Measurements from ENCODE around the gene DCLK1. TPM values are rescaled to one million over a fixed set of nuclear protein-coding genes. Genes with fewer than 3 reads are reported as not detected.

The DCLK1 gene
- total RNA-seq, 1 experiment from 2014 or later = 0.10 TPM

- Histone ChIP-seq H3K9ac (ENCODE audit: low read length) (no peak overlapping the region), H3K4me1 (ENCODE audit: control insufficient read depth in 1 of 2, insufficient read depth in 2 of 2, low read length in 2 of 2) (no peaks in the 10 kb centered on the region), H2AFZ (ENCODE audit: low read depth, low read length, poor library complexity, severe bottlenecking) (no peak overlapping the region), H3K27me3 (ENCODE audit: insufficient read depth, low read length) (peaks cover 38% of the 10 kb centered on the region), H3K9me3 (ENCODE audit: control insufficient read depth in 1 of 2, insufficient read depth in 1 of 2, low read depth in 1 of 2, low read length in 2 of 2) (no peaks in the 10 kb centered on the region), H3K79me2 (ENCODE audit: insufficient read depth, low read length) (no peaks in the 10 kb centered on the region), H3K36me3 (ENCODE audit: control insufficient read depth in 1 of 2, insufficient read depth in 2 of 2, low read length in 2 of 2) (no peaks in the 10 kb centered on the region), H4K20me1 (ENCODE audit: insufficient read depth) (no peaks in the 10 kb centered on the region), H3K9me2 (ENCODE audit: insufficient read depth) (no peaks in the 10 kb centered on the region), H3K27ac (ENCODE audit: low read depth, low read length) (no peak overlapping the region), H3K4me2 (ENCODE audit: low read length) (no peak overlapping the region), H3K4me3 (replicated peaks in 1 of 2; ENCODE audit: low read depth in 1 of 2, low read length in 2 of 2) (no peak overlapping the region)
- ATAC-seq = no peak
- ChIA-PET CTCF (interaction anchor here (1.4 kb wide), 1 partner anchor 96 kb away, joined by 3 read pairs; no protein-coding TSS in a partner anchor), RAD21 (ENCODE audit: low non-redundant PET in 1 of 2, low total read pairs in 2 of 2, uncharacterized antibody in 2 of 2, unreplicated experiment in 2 of 2) (no interaction called here), POLR2A (no interaction called here)
- no TSS peak for BruUV-seq (replicated peaks)
- intact Hi-C loops (cut with micrococcal nuclease) = no loop called here
- TF ChIP-seq POLR2AphosphoS5 (IDR thresholded peaks at IDR 0.05; ENCODE audit: low read depth, low read length) (no peak), FOSL1 (IDR thresholded peaks at IDR 0.05; ENCODE audit: low read depth) (no peak), SIN3A (IDR thresholded peaks at IDR 0.05; ENCODE audit: low read depth) (no peak), EZH2 (IDR thresholded peaks at IDR 0.05) (no peak), SRF (IDR thresholded peaks at IDR 0.05; ENCODE audit: low read depth) (no peak), MAX (IDR thresholded peaks at IDR 0.05) (no peak), ELF1 (IDR thresholded peaks at IDR 0.05; ENCODE audit: borderline replicate concordance, low read depth) (no peak), CEBPB (IDR thresholded peaks at IDR 0.05; ENCODE audit: low read depth) (no peak), TCF7L2 (IDR thresholded peaks at IDR 0.05; ENCODE audit: borderline replicate concordance, extremely low read depth, insufficient read depth, insufficient read length) (no peak)
- TF ChIP-seq, protein P1, sequence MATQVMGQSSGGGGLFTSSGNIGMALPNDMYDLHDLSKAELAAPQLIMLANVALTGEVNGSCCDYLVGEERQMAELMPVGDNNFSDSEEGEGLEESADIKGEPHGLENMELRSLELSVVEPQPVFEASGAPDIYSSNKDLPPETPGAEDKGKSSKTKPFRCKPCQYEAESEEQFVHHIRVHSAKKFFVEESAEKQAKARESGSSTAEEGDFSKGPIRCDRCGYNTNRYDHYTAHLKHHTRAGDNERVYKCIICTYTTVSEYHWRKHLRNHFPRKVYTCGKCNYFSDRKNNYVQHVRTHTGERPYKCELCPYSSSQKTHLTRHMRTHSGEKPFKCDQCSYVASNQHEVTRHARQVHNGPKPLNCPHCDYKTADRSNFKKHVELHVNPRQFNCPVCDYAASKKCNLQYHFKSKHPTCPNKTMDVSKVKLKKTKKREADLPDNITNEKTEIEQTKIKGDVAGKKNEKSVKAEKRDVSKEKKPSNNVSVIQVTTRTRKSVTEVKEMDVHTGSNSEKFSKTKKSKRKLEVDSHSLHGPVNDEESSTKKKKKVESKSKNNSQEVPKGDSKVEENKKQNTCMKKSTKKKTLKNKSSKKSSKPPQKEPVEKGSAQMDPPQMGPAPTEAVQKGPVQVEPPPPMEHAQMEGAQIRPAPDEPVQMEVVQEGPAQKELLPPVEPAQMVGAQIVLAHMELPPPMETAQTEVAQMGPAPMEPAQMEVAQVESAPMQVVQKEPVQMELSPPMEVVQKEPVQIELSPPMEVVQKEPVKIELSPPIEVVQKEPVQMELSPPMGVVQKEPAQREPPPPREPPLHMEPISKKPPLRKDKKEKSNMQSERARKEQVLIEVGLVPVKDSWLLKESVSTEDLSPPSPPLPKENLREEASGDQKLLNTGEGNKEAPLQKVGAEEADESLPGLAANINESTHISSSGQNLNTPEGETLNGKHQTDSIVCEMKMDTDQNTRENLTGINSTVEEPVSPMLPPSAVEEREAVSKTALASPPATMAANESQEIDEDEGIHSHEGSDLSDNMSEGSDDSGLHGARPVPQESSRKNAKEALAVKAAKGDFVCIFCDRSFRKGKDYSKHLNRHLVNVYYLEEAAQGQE (IDR thresholded peaks at IDR 0.05; ENCODE audit: low read depth) = no peak
- TF ChIP-seq, protein P2, sequence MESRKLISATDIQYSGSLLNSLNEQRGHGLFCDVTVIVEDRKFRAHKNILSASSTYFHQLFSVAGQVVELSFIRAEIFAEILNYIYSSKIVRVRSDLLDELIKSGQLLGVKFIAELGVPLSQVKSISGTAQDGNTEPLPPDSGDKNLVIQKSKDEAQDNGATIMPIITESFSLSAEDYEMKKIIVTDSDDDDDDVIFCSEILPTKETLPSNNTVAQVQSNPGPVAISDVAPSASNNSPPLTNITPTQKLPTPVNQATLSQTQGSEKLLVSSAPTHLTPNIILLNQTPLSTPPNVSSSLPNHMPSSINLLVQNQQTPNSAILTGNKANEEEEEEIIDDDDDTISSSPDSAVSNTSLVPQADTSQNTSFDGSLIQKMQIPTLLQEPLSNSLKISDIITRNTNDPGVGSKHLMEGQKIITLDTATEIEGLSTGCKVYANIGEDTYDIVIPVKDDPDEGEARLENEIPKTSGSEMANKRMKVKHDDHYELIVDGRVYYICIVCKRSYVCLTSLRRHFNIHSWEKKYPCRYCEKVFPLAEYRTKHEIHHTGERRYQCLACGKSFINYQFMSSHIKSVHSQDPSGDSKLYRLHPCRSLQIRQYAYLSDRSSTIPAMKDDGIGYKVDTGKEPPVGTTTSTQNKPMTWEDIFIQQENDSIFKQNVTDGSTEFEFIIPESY (IDR thresholded peaks at IDR 0.05; ENCODE audit: extremely low read depth, insufficient replicate concordance, low read length) = no peak
- TF ChIP-seq, protein P3, sequence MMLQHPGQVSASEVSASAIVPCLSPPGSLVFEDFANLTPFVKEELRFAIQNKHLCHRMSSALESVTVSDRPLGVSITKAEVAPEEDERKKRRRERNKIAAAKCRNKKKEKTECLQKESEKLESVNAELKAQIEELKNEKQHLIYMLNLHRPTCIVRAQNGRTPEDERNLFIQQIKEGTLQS (IDR thresholded peaks at IDR 0.05) = no peak
- TF ChIP-seq, protein P4, sequence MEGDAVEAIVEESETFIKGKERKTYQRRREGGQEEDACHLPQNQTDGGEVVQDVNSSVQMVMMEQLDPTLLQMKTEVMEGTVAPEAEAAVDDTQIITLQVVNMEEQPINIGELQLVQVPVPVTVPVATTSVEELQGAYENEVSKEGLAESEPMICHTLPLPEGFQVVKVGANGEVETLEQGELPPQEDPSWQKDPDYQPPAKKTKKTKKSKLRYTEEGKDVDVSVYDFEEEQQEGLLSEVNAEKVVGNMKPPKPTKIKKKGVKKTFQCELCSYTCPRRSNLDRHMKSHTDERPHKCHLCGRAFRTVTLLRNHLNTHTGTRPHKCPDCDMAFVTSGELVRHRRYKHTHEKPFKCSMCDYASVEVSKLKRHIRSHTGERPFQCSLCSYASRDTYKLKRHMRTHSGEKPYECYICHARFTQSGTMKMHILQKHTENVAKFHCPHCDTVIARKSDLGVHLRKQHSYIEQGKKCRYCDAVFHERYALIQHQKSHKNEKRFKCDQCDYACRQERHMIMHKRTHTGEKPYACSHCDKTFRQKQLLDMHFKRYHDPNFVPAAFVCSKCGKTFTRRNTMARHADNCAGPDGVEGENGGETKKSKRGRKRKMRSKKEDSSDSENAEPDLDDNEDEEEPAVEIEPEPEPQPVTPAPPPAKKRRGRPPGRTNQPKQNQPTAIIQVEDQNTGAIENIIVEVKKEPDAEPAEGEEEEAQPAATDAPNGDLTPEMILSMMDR (IDR thresholded peaks at IDR 0.05 in 2 of 3, conservative IDR thresholded peaks at IDR 0.05 in 1 of 3; ENCODE audit: borderline replicate concordance in 1 of 3, insufficient read depth in 1 of 3, low read depth in 2 of 3, low read length in 2 of 3) = no peak
- DNase-seq (ENCODE audit: low read depth, low spot score) = no peak
Observed at GRCh38 chr13:35914662-35915061, 216.5 kb downstream of the DCLK1 start.
